Lower leg skin (tissue), 4 donors: Measurements from ENCODE around the gene TPK1. TPM values are rescaled to one million over a fixed set of nuclear protein-coding genes. Genes with fewer than 3 reads are reported as not detected.
"Not testable (repeated sequence)": the region's sequence is repeated elsewhere in the genome, so short reads cannot be mapped to it uniquely, and the experiment has no call there.

Experiments used
- DNase-seq, 2 donors: peaks; one replicate each; pipeline ENCODE4 v3.0.0-alpha.2; 2019; ENCODE audit warnings: low spot score in 2 of 2
- H3K4me3 ChIP-seq: fragments of 200-600 bp; sonication (generic); 2 replicates; pipeline ENCODE4 v1.5.1; 2017; ENCODE audit warnings: mild to moderate bottlenecking, low read depth; ENCODE audit not compliant: poor library complexity, severe bottlenecking
- POLR2A ChIP-seq, 2 donors: fragments of 450-650 bp; IDR thresholded peaks; one replicate each; pipeline ENCODE4 v1.6.1; 2016 to 2017; ENCODE audit warnings: antibody characterized with exemption in 2 of 2, mild to moderate bottlenecking in 1 of 2, moderate library complexity in 1 of 2
- WGBS, 2 donors: methylation state at CpG; one replicate each; pipeline ENCODE4 v1.1.5; 2018; 5-methylcytosine and 5-hydroxymethylcytosine counted together
- intact Hi-C: fragments of 100-400 bp; cut with DNase I; formaldehyde crosslinking; loops from one replicate; pipeline ENCODE4 v1.15.0; 2023; ENCODE audit warnings: low total_unique reads
- total RNA-seq, 4 donors: library from RNA; depleted of rRNA; stranded (reverse); fragments of >200 nt; gene quantifications; one replicate each; pipeline ENCODE4 v1.1.0, GENCODE V29; 2016
- TF ChIP-seq, protein P1 (sequence below), 3 donors: fragments of 450-650 bp; IDR thresholded peaks; one replicate each; pipeline ENCODE4 v1.5.1; 2016; ENCODE audit warnings: antibody characterized with exemption in 3 of 3, mild to moderate bottlenecking in 3 of 3, moderate library complexity in 2 of 3

The TPK1 gene
- total RNA-seq, 4 donors from 2014 or later = 1.1 to 5.5 (median 3.3) TPM

DNA sequence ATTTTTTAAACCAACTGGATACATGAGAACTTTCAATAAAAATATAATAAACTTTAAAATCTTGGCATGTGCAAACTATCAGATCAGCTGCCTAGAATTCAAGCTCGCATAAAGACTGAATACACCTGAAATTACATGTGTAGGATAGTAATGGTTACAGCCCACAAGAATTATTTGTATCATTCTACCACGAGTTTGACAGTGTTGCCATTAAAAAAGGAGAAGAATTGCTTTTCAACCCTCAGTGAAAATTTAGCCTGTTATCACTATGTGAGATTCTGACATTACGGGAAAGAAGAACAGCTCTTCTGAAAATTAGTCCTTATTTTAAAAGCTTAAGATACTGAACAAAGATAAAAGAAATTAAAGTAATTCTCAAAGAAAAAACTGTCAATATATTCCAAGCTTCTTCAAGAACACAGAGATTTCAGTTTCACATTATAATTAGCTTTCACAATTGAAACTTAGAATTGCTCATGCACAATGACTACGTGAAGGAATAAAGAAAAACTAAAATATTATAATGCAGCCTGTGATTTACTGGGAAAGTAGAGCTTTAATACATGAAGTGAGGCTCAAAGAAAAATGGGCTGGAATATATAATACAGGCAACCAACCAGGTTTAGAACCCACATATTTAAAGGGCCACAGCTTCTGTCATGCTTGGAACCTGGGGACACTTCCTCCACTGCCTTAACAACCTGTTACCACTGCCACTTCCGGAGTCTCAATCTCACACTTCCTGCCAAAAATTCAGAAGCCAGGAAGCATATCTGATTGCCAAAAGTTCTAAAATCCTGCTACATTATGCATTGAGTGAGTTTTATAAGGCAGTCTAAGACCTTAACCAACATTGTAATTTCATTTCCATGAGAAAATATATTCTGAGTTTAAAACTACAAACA, 23.2 kb downstream of the TPK1 start:
- intact Hi-C loops = no loop called here
- WGBS, 2 donors = 57 to 65% methylated on average over 5 of the region's 5 CpGs
- DNase-seq = no peak
- no peak overlapping the region for H3K4me3 ChIP-seq
- TF ChIP-seq, protein P1, sequence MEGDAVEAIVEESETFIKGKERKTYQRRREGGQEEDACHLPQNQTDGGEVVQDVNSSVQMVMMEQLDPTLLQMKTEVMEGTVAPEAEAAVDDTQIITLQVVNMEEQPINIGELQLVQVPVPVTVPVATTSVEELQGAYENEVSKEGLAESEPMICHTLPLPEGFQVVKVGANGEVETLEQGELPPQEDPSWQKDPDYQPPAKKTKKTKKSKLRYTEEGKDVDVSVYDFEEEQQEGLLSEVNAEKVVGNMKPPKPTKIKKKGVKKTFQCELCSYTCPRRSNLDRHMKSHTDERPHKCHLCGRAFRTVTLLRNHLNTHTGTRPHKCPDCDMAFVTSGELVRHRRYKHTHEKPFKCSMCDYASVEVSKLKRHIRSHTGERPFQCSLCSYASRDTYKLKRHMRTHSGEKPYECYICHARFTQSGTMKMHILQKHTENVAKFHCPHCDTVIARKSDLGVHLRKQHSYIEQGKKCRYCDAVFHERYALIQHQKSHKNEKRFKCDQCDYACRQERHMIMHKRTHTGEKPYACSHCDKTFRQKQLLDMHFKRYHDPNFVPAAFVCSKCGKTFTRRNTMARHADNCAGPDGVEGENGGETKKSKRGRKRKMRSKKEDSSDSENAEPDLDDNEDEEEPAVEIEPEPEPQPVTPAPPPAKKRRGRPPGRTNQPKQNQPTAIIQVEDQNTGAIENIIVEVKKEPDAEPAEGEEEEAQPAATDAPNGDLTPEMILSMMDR (IDR thresholded peaks at IDR 0.05) = no peak
- TF ChIP-seq POLR2A (IDR thresholded peaks at IDR 0.05) = no peak

DNA sequence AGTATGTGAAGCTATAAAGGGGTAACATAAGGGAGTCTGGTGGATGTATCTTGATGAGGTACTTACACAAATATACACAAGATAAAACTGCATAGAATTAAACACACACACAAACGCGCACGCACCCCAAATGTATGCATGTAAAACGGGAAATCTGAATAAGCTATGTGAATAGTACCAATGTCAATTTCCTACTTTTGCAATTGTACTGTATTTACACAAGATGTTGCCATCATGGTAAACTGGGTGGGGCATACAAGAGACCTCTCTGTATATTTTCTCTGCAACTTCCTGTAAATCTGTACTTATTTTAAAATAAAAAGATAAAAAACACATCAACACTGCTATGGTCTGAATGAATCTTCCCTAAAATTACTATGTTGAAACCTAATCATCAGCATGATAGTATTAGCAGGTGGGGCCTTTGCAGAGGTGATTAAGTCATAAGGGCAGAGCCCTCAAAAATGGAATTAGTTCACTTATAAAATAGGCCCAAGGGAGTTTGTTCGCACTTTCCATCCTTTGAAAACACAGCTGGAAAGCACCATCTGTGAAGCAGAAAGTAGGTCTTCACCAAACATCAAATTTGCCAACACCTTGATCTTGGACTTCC, 30.1 kb downstream of the TPK1 start:
- DNase-seq = no peak
- H3K4me3 ChIP-seq = no peak overlapping the region
- 91 to 92% methylated on average over 5 of the region's 5 CpGs for WGBS, 2 donors
- TF ChIP-seq POLR2A (IDR thresholded peaks at IDR 0.05) = no peak
- TF ChIP-seq, protein P1 (IDR thresholded peaks at IDR 0.05) = no peak
- intact Hi-C loops = no loop called here

DNA sequence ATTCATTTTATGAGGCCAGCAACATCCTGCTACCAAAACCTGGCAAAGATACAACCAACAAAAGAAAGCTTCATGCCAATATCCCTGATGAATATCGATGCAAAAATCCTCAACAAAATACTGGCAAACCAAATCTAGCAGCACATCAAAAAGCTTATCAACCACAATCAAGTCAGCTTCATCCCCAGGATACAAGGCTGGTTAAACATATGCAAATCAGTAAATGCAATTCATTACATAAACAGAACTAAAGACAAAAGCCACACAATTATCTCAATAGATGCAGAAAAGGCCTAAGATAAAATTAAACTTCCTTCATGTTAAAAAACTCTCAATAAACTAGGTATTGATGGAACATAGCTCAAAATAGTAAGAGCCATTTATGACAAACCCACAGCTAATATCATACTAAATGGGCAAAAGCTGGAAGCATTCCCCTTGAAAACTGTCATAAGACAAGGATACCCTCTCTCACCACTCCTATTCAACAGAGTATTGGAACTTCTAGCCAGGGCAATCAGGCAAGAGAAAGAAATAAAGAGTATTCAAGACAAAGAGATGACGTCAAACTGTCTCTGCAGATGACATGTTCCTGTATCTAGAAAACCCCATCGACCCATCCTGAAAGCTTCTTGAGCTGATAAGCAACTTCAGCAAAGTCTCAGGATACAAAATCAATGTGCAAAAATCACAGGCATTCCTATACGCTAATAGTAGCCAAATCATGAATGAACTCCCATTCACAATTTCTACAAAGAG, 35.0 kb downstream of the TPK1 start:
- H3K4me3 ChIP-seq, DNase-seq, intact Hi-C loops: not testable (repeated sequence)
- WGBS, 2 donors = 74 to 80% methylated on average over 4 of the region's 4 CpGs

DNA sequence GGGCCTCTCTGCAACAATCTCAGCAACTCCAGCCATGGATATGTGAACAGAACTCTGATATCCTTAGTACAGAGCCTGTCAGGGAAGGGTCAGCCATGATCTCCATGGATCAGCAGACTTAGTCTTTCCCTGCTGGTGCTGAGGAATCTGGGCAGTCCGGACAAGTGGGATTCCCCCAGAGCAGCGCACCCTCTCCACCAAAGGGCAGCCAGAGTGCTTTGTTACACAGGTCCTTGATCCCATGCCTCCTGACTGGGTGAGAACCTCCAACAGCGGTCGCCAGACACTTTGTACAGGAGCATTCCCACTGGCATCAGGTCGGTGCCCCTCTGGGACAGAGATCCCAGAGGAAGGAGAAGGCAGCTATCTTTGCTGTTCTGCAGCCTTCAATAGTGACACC, 38.9 kb downstream of the TPK1 start:
- DNase-seq = no peak
- TF ChIP-seq, protein P1 (IDR thresholded peaks at IDR 0.05) = no peak
- TF ChIP-seq POLR2A (IDR thresholded peaks at IDR 0.05) = no peak
- 93 to 96% methylated on average over 5 of the region's 5 CpGs for WGBS, 2 donors
- no peak overlapping the region for H3K4me3 ChIP-seq
- intact Hi-C loops = no loop called here

DNA sequence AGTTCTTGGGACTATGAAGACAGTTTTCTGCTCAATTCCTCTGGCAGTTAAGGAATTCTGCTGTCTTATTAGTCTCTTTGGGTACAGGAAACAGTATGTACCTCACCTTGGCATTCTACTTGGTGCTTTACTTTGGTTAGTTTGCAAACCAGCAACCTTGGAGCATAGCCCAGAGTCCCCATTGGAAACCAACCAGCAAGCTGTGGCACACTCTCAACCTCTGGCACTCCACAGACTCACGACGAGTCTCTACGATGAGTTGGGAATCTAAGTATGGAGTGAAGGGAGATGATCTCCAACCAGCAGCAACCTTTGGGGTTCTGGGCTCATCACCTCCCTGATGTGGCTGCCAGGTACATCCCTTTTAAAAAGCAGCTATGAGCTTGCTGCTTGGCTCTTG, 43.8 kb downstream of the TPK1 start:
- 79 to 89% methylated on average over 3 of the region's 3 CpGs for WGBS, 2 donors
- intact Hi-C loops = no loop called here
- TF ChIP-seq, protein P1 (IDR thresholded peaks at IDR 0.05) = no peak
- TF ChIP-seq POLR2A (IDR thresholded peaks at IDR 0.05) = no peak

DNA sequence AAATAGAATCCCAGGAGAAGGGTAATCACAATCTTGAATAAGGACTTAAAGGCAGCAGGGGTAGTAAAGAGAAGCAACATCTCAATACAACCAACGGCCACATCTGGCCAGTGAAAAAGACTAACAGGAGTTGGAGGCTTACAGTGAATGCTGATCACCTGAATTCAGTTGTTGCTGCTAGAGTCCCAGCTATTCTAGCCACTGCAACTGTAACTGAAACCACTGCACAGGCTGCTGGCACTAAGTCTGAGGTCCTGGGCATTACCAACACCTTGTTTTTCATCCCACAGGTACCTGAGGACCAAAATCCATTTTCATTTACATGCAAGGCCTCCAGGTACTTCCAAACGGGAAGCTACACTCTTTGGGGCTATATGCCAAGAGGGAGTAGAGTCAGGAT, 44.4 kb downstream of the TPK1 start:
- no peak overlapping the region for H3K4me3 ChIP-seq
- no peak for DNase-seq
- TF ChIP-seq POLR2A (IDR thresholded peaks at IDR 0.05) = no peak
- TF ChIP-seq, protein P1 (IDR thresholded peaks at IDR 0.05) = no peak
- intact Hi-C loops = no loop called here
- WGBS, 2 donors = 61 to 71% methylated on average over 2 of the region's 2 CpGs

More for the DNA sequence above, 43.8 kb downstream of the TPK1 start:
- no peak overlapping the region for H3K4me3 ChIP-seq
- no peak for DNase-seq
